ENCODE results near the gene AOX1. TPM values are rescaled to one million over a fixed set of nuclear protein-coding genes. Genes with fewer than 3 reads are reported as not detected.

Gene AOX1
- total and polyA plus RNA-seq, 2 experiments from 2014 or later: 1.4 to 5.0 TPM

- Histone ChIP-seq H2AFZ (no peak overlapping the region), H3K9me2 (ENCODE audit: insufficient read depth) (no peaks in the 10 kb centered on the region), H3K4me1 (ENCODE audit: insufficient read depth) (no peaks in the 10 kb centered on the region), H3K79me2 (replicated peaks; ENCODE audit: insufficient read depth) (no peaks in the 10 kb centered on the region), H3K4me3 (no peak overlapping the region), H3K27me3 (ENCODE audit: insufficient read depth) (no peaks in the 10 kb centered on the region), H3F3A (replicated peaks; ENCODE audit: low read depth) (no peaks in the 10 kb centered on the region), H4K20me1 (replicated peaks; ENCODE audit: insufficient read depth) (no peaks in the 10 kb centered on the region), H3K36me3 (ENCODE audit: insufficient read depth) (no peaks in the 10 kb centered on the region), H3K27ac (ENCODE audit: low read depth) (no peak overlapping the region), H3K4me2 (no peak overlapping the region)
- no peak for DNase-seq (ENCODE audit: low spot score)
- TF ChIP-seq ETS1 (IDR thresholded peaks at IDR 0.05) (no peak), CREB1 (CRISPR knock-in tag; IDR thresholded peaks at IDR 0.05; ENCODE audit: low read depth) (no peak), JUNB (IDR thresholded peaks at IDR 0.05; ENCODE audit: unreplicated experiment) (no peak), REST (IDR thresholded peaks at IDR 0.05; ENCODE audit: unreplicated experiment) (no peak), STAT1 (IDR thresholded peaks at IDR 0.05; ENCODE audit: unreplicated experiment) (no peak), NANOG (IDR thresholded peaks at IDR 0.05; ENCODE audit: borderline replicate concordance) (no peak), ZNF114 (CRISPR knock-in tag; IDR thresholded peaks at IDR 0.05) (no peak), ZNF331 (CRISPR knock-in tag; IDR thresholded peaks at IDR 0.05; ENCODE audit: low read depth) (no peak), POLR2AphosphoS5 (IDR thresholded peaks at IDR 0.05; ENCODE audit: low read depth) (no peak), EZH2 (IDR thresholded peaks at IDR 0.05; ENCODE audit: low read depth, unreplicated experiment) (no peak), CTCF (conservative IDR thresholded peaks at IDR 0.05; ENCODE audit: low read depth in 2 of 2) (no peak), EZH2phosphoT487 (IDR thresholded peaks at IDR 0.05; ENCODE audit: unreplicated experiment) (no peak), ZNF462 (CRISPR knock-in tag; IDR thresholded peaks at IDR 0.05) (no peak)
- H3K36me3 Mint-ChIP-seq (ENCODE audit: low read depth): no peaks in the 10 kb centered on the region
- H3K27ac Mint-ChIP-seq: no peak overlapping the region
- ATAC-seq: no peak
- H3K9me3 Mint-ChIP-seq: no peaks in the 10 kb centered on the region
- H3K27me3 Mint-ChIP-seq (ENCODE audit: insufficient read depth, low read depth, poor library complexity): no peaks in the 10 kb centered on the region
- peaks cover 14% of the 10 kb centered on the region for H3K4me1 Mint-ChIP-seq
- no peak overlapping the region for H3K4me3 Mint-ChIP-seq
Observed at GRCh38 chr2:200625282-200625681, 39.5 kb downstream of the AOX1 start.

All from GM23338 (cell line).